HCT116 (cell line): ENCODE results near the gene CENPF. TPM values are rescaled to one million over a fixed set of nuclear protein-coding genes. Genes with fewer than 3 reads are reported as not detected.

ENCODE experiments used
- ATAC-seq: fragments of 200-7000 bp; cut with Tn5 transposase; 2 replicates; pipeline ENCODE4 v1.9.1; 2020; ENCODE audit warnings: mild to moderate bottlenecking, moderate library complexity
- BruUV-seq: library from RNA; stranded (reverse); fragments of 400-500 nt; replicated peaks from 2 replicates; lab custom pipeline; 2021; lab: Mats Ljungman, UMichigan
- CTCF ChIA-PET: fragments of 300-600 bp; sonication (Branson Sonifier 250); formaldehyde crosslinking; loops from one replicate; lab custom pipeline; 2021; ENCODE audit warnings: antibody characterized with exemption; lab: Charles Lee
- POLR2A ChIA-PET: fragments of 300-600, 350-600 bp; sonication (Branson Sonifier 250); formaldehyde crosslinking; loops from one replicate; lab custom pipeline; 2021; ENCODE audit warnings: antibody characterized with exemption; lab: Charles Lee
- RAD21 ChIA-PET, 2 experiments: fragments of 300-600 bp; sonication (Branson Sonifier 250); formaldehyde crosslinking; loops; one replicate each; lab custom pipeline; 2023; ENCODE audit warnings: low total read pairs in 2 of 2; ENCODE audit not compliant: uncharacterized antibody in 2 of 2, unreplicated experiment in 2 of 2, low non-redundant PET in 1 of 2; lab: Charles Lee
- DNase-seq: peaks from one replicate; pipeline ENCODE4 v3.0.0-alpha.2; 2010; ENCODE audit warnings: low read depth, low spot score
- H2AFZ ChIP-seq: fragments of 200-600 bp; shearing (Covaris generic), sonication (generic); 2 replicates; pipeline ENCODE4 v1.6.1; 2017; ENCODE audit warnings: low read depth, mixed run types, mixed read lengths, antibody characterized with exemption, low read length; ENCODE audit not compliant: poor library complexity, severe bottlenecking
- H3K27ac ChIP-seq: 2 replicates; pipeline ENCODE4 v1.5.1; 2012; ENCODE audit warnings: low read depth, low read length
- H3K27me3 ChIP-seq: fragments of 200-600 bp; sonication (generic); 2 replicates; pipeline ENCODE4 v1.6.1; 2016; ENCODE audit warnings: mixed run types, low read length, mixed read lengths; ENCODE audit not compliant: insufficient read depth
- H3K36me3 ChIP-seq, 2 experiments: fragments of 200-500 bp in 1 of 2; fragments of 200-600 bp in 1 of 2; sonication (Bioruptor generic) in 1 of 2; sonication (generic) in 1 of 2; 2 replicates each; pipeline versions ENCODE4 v1.5.1 to v1.6.1; 2014 to 2016; ENCODE audit warnings: low read length in 2 of 2, inconsistent platforms in 1 of 2, mixed read lengths in 1 of 2, mixed run types in 1 of 2; ENCODE audit not compliant: insufficient read depth in 2 of 2, control insufficient read depth in 1 of 2
- H3K4me1 ChIP-seq, 2 experiments: fragments of 200-600 bp in 1 of 2; sonication (generic) in 1 of 2; 2 replicates each; pipeline versions ENCODE4 v1.5.1 to v1.6.1; 2012 to 2017; ENCODE audit warnings: low read length in 2 of 2, inconsistent platforms in 1 of 2, mild to moderate bottlenecking in 1 of 2, mixed read lengths in 1 of 2, mixed run types in 1 of 2, moderate library complexity in 1 of 2; ENCODE audit not compliant: insufficient read depth in 2 of 2, control insufficient read depth in 1 of 2
- H3K4me2 ChIP-seq: fragments of 200-600 bp; sonication (generic); 2 replicates; pipeline ENCODE4 v1.6.1; 2017; ENCODE audit warnings: mixed run types, low read length, mixed read lengths
- H3K4me3 ChIP-seq, 2 experiments: fragments of 200-600 bp in 1 of 2; sonication (generic) in 1 of 2; replicated peaks in 1 of 2; 2 replicates each; pipeline ENCODE4 v1.5.1; 2011 to 2016; ENCODE audit warnings: low read length in 2 of 2, control low read depth in 1 of 2, low read depth in 1 of 2, mild to moderate bottlenecking in 1 of 2, mixed read lengths in 1 of 2, mixed run types in 1 of 2
- H3K79me2 ChIP-seq: fragments of 200-600 bp; sonication (generic); 2 replicates; pipeline ENCODE4 v1.6.1; 2017; ENCODE audit warnings: mild to moderate bottlenecking, mixed run types, low read length, moderate library complexity, mixed read lengths; ENCODE audit not compliant: insufficient read depth
- H3K9ac ChIP-seq: fragments of 200-600 bp; sonication (generic); 2 replicates; pipeline ENCODE4 v1.6.1; 2016; ENCODE audit warnings: low read length, mixed read lengths
- H3K9me2 ChIP-seq: fragments of 200-600 bp; sonication (generic), shearing (Covaris generic); 2 replicates; pipeline ENCODE4 v1.6.1; 2017; ENCODE audit warnings: mixed run types, mild to moderate bottlenecking, moderate library complexity; ENCODE audit not compliant: insufficient read depth
- H3K9me3 ChIP-seq, 2 experiments: fragments of 200-500 bp in 1 of 2; fragments of 200-600 bp in 1 of 2; sonication (Bioruptor generic) in 1 of 2; sonication (generic) in 1 of 2; 2 replicates each; pipeline ENCODE4 v1.6.1; 2014 to 2017; ENCODE audit warnings: low read length in 2 of 2, mixed read lengths in 2 of 2, inconsistent platforms in 1 of 2, low read depth in 1 of 2, mild to moderate bottlenecking in 1 of 2, mixed run types in 1 of 2, moderate library complexity in 1 of 2; ENCODE audit not compliant: control insufficient read depth in 1 of 2, insufficient read depth in 1 of 2
- H4K20me1 ChIP-seq: fragments of 200-600 bp; sonication (generic), shearing (Covaris generic); 2 replicates; pipeline ENCODE4 v1.6.1; 2017; ENCODE audit warnings: mixed run types, mild to moderate bottlenecking, moderate library complexity; ENCODE audit not compliant: insufficient read depth
- CBX3 ChIP-seq: IDR thresholded peaks from 2 replicates; pipeline ENCODE4 v1.6.1; 2012; ENCODE audit warnings: low read depth
- EZH2phosphoT487 ChIP-seq: fragments of 200-600 bp; IDR thresholded peaks from 2 replicates; pipeline ENCODE4 v1.6.1; 2018; ENCODE audit warnings: antibody characterized with exemption, borderline replicate concordance
- POLR2A ChIP-seq: IDR thresholded peaks from 2 replicates; pipeline ENCODE4 v1.7.0; 2011; ENCODE audit warnings: borderline replicate concordance; ENCODE audit not compliant: insufficient read depth, insufficient read length; ENCODE audit errors: extremely low read depth
- RAD21 ChIP-seq: IDR thresholded peaks from 2 replicates; pipeline ENCODE4 v1.6.1; 2012; ENCODE audit warnings: low read depth, mild to moderate bottlenecking
- SIN3A ChIP-seq: IDR thresholded peaks from 2 replicates; pipeline ENCODE4 v1.6.1; 2012; ENCODE audit warnings: low read depth
- SRF ChIP-seq: IDR thresholded peaks from 2 replicates; pipeline ENCODE4 v1.6.1; 2012; ENCODE audit warnings: low read depth
- YY1 ChIP-seq: IDR thresholded peaks from 2 replicates; pipeline ENCODE4 v1.6.1; 2011; ENCODE audit warnings: low read length, low read depth, moderate library complexity, mild to moderate bottlenecking; ENCODE audit not compliant: insufficient replicate concordance; ENCODE audit errors: extremely low read depth
- ZNF274 ChIP-seq: fragments of 200-500 bp; sonication (Bioruptor generic); IDR thresholded peaks from 2 replicates; pipeline ENCODE4 v1.6.1; 2014; ENCODE audit warnings: mild to moderate bottlenecking, low read depth, low read length, inconsistent platforms
- intact Hi-C: fragments of 100-400 bp; cut with micrococcal nuclease; formaldehyde crosslinking; loops from 2 replicates; pipeline ENCODE4 v1.10.0; 2022
- total RNA-seq: library from RNA; stranded (reverse); gene quantifications from one replicate; pipeline ENCODE4 v1.2.1, GENCODE V29; 2021; ENCODE audit not compliant: unreplicated experiment
- TF ChIP-seq, protein P1 (sequence below): IDR thresholded peaks from 2 replicates; pipeline ENCODE4 v1.6.1; 2011; ENCODE audit warnings: mild to moderate bottlenecking, low read length, moderate library complexity; ENCODE audit not compliant: insufficient replicate concordance; ENCODE audit errors: extremely low read depth
- TF ChIP-seq, protein P2 (sequence below), 3 experiments: fragments of 200-600 bp in 1 of 3; sonication (generic) in 1 of 3; IDR thresholded peaks in 2 of 3; conservative IDR thresholded peaks in 1 of 3; 2 replicates each; pipeline ENCODE4 v1.5.1; 2012 to 2017; ENCODE audit warnings: low read depth in 2 of 3, low read length in 2 of 3, antibody characterized with exemption in 1 of 3, borderline replicate concordance in 1 of 3, control low read depth in 1 of 3, mild to moderate bottlenecking in 1 of 3, mixed read lengths in 1 of 3, mixed run types in 1 of 3, moderate library complexity in 1 of 3; ENCODE audit not compliant: insufficient read depth in 1 of 3
- TF ChIP-seq, protein P3 (sequence below): IDR thresholded peaks from 2 replicates; pipeline ENCODE4 v1.6.1; 2012
- TF ChIP-seq, protein P4 (sequence below): IDR thresholded peaks from 2 replicates; pipeline ENCODE4 v1.6.1; 2012

Gene CENPF
- total RNA-seq, 1 experiment from 2014 or later, result 120 TPM

DNA sequence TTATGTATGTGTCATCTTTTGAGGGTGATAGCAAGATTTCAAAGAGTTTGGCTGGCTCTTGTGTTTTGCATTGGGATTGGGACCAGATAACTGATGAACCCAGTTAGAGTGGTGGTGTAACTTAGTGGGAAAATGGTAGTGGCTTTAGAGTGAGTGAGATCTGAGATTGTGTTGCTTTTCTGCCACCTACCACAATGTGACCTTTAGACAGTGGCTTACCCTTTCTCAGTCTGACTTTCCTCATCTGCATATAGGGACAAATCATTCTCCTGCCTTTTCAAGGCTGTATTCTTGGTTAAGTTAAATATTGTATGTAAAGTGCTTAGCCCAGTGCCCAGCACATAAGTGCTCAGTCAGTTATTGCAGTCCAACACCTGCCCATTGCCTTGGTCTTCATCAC lies 31.3 kb downstream of the CENPF start (continued):
- TF ChIP-seq, protein P1, sequence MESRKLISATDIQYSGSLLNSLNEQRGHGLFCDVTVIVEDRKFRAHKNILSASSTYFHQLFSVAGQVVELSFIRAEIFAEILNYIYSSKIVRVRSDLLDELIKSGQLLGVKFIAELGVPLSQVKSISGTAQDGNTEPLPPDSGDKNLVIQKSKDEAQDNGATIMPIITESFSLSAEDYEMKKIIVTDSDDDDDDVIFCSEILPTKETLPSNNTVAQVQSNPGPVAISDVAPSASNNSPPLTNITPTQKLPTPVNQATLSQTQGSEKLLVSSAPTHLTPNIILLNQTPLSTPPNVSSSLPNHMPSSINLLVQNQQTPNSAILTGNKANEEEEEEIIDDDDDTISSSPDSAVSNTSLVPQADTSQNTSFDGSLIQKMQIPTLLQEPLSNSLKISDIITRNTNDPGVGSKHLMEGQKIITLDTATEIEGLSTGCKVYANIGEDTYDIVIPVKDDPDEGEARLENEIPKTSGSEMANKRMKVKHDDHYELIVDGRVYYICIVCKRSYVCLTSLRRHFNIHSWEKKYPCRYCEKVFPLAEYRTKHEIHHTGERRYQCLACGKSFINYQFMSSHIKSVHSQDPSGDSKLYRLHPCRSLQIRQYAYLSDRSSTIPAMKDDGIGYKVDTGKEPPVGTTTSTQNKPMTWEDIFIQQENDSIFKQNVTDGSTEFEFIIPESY, result no peak
- TF ChIP-seq, protein P2, sequence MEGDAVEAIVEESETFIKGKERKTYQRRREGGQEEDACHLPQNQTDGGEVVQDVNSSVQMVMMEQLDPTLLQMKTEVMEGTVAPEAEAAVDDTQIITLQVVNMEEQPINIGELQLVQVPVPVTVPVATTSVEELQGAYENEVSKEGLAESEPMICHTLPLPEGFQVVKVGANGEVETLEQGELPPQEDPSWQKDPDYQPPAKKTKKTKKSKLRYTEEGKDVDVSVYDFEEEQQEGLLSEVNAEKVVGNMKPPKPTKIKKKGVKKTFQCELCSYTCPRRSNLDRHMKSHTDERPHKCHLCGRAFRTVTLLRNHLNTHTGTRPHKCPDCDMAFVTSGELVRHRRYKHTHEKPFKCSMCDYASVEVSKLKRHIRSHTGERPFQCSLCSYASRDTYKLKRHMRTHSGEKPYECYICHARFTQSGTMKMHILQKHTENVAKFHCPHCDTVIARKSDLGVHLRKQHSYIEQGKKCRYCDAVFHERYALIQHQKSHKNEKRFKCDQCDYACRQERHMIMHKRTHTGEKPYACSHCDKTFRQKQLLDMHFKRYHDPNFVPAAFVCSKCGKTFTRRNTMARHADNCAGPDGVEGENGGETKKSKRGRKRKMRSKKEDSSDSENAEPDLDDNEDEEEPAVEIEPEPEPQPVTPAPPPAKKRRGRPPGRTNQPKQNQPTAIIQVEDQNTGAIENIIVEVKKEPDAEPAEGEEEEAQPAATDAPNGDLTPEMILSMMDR (IDR thresholded peaks at IDR 0.05 in 2 of 3, conservative IDR thresholded peaks at IDR 0.05 in 1 of 3; ENCODE audit: borderline replicate concordance in 1 of 3, insufficient read depth in 1 of 3, low read depth in 2 of 3, low read length in 2 of 3), result no peak

DNA sequence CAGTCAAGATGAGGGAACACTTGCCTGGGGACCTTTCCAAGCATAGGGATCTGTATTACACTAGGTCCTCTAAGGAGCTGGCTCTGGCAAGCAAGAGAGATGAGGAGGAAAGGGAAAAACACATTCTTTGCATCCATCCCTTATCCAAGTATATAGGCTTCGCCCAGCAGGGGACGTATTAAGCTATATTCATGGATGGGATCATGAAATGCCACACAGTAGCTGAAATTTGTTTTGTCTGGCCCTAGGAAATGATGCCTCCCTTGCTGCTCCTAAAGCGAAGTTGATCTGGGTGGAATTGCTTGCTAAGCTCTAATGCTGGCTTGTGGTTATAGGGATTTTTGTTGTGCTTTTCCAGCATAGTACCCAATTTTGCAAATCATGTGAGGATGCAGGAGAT lies 32.1 kb downstream of the CENPF start:
- no peak overlapping the region for H3K27ac ChIP-seq
- no TSS peak for BruUV-seq
- H2AFZ ChIP-seq, result no peak overlapping the region
- H3K9me2 ChIP-seq, result no peaks in the 10 kb centered on the region
- TF ChIP-seq CBX3 (no peak), POLR2A (no peak), SRF (no peak), RAD21 (no peak), EZH2phosphoT487 (no peak), ZNF274 (no peak), SIN3A (no peak), YY1 (no peak)
- TF ChIP-seq, protein P3, sequence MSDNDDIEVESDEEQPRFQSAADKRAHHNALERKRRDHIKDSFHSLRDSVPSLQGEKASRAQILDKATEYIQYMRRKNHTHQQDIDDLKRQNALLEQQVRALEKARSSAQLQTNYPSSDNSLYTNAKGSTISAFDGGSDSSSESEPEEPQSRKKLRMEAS, result no peak
- TF ChIP-seq, protein P1, result no peak
- TF ChIP-seq, protein P4, sequence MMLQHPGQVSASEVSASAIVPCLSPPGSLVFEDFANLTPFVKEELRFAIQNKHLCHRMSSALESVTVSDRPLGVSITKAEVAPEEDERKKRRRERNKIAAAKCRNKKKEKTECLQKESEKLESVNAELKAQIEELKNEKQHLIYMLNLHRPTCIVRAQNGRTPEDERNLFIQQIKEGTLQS, result no peak
- TF ChIP-seq, protein P2 (IDR thresholded peaks at IDR 0.05 in 2 of 3, conservative IDR thresholded peaks at IDR 0.05 in 1 of 3; ENCODE audit: borderline replicate concordance in 1 of 3, insufficient read depth in 1 of 3, low read depth in 2 of 3, low read length in 2 of 3), result no peak
- TF ChIP-seq, all 23 proteins: peak for 0
- ATAC-seq (no peak), DNase-seq (no peak)
- H3K9ac ChIP-seq, result no peak overlapping the region
- H3K27me3 ChIP-seq, result no peaks in the 10 kb centered on the region
- no peaks in the 10 kb centered on the region for H3K4me1 ChIP-seq
- no peak overlapping the region for H3K4me2 ChIP-seq
- ChIA-PET POLR2A (no interaction called here), CTCF (interaction anchor here (1.9 kb wide), 1 partner anchor 9 kb away, joined by 7 read pairs; no protein-coding TSS in a partner anchor), RAD21 (no interaction called here)
- no peaks in the 10 kb centered on the region for H4K20me1 ChIP-seq
- H3K36me3 ChIP-seq, result peaks cover 63 to 68% of the 10 kb centered on the region in 2 experiments
- intact Hi-C loops, result no loop called here
- no peaks in the 10 kb centered on the region for H3K9me3 ChIP-seq
- H3K4me3 ChIP-seq, result no peak overlapping the region
- H3K79me2 ChIP-seq, result peaks cover 17% of the 10 kb centered on the region; the same call in 1 of the 2 replicates
